ENCODE data around the gene KBTBD8.

Gene KBTBD8

DNA sequence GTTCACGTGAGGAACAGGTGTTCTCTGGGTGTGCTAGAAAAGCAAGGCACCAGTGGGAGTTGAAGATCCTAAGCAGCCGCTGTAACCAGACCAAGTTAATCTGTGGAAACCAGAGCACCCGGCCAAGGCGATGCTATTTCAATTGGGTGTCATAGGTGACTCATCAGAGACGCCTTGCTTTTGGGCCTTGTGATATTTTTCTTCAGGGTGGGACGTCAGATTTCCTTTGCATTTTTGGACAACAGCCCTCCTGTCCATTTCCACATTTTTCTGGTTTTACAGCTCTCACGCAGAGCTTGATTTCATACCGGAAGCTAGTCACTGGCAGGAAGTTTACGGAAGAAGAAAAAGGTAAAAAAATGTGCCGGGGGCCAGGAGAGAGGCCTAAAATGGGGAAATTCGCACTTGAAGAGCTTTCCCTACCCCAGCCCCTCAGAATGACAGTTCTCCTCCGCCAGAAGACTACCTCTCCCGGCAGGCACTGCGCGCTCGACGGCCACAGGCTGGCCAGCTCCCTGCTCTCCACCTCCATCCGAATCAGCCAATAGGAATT is 471 bp upstream of the KBTBD8 start:
- no peak for DNase-seq (ENCODE audit: low read depth in 2 of 2)

DNA sequence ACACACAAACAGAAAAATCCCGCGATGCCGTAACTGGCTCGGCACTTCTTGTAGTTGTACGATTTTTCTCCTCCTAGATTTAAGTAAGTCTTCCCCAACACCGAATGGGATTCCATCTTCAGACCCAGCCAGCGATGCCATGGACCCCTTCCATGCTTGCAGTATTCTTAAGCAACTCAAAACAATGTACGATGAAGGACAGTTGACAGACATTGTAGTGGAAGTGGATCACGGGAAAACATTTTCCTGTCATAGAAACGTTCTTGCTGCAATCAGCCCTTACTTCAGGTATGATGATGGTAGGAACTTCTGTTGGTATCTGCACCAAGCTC is 763 bp downstream of the KBTBD8 start:
- DNase-seq (ENCODE audit: low read depth in 2 of 2) = no peak

DNA sequence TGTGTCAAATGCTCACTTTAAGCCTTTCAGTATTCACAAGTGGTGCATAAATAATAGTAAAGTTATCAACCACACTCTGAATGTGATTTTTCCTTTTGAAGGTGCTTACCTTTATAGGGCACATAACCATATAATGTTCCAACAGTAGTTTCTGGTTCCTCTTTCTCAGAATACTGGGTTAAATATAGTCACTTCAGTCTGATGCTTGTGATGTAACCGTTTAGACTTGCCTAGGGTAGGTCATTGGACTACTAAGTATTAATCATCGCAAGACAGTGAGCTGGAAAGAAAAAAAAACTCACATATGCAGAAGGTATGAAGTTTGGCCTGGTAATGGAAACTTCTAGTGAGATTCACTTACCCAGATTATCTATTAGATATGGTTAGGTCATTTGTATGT is 1.9 kb downstream of the KBTBD8 start:
- DNase-seq (ENCODE audit: low read depth in 2 of 2) = no peak

DNA sequence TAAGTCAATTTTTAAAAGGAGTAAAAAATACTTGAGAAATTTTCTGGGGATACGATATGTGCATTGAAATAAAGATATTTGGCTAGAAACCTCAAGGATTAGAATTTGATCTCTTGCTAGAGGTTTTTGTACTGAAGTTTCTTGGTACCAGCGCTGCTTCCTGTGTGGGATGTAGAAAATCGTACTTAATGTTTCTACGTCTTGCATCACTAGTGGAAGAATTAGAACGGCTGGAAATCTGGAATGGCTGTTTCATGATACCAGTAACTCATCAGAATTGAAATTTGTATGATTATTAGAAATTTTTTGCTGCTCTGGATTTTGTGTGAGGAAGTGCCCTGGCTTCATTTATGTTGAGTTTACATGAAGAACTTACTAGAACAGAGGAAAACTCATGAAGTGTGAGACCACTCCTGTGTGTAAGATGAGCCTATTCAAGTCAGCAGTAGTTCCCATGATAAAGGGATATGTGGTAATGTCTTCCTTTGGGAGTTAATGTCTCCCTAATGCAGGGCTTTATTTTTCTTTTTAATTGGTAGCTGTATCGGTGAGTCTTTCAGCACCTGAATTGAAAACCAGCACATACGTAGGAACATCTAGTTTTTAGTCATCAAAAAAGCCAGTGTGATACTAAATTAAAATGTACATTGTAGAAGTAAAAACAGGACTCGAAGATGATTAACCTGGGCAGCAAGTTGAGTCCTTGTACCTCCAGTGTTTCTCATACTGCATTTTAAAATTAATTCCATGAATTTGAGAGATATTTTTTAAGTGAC is 3.2 kb downstream of the KBTBD8 start:
- DNase-seq (ENCODE audit: low read depth in 2 of 2) = no peak

DNA sequence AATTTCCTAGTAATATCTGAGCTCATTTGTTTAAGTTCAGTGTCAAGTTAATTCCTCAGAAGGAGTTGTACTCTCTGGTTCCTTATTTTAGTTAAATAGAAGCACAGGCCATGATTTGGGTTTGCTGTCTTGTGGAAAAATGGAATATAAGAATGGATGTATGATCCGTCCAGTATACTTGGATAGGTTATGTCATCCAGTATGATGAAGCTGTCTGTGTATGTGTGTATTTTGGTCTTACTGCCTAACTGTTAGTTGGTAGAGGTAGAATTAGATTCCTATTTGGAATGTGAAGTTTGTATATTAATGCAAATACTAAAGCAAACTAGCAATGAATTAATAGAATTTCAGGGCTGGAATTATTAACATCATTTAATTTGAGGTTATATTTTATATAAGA is 7.9 kb downstream of the KBTBD8 start:
- DNase-seq (ENCODE audit: low read depth in 2 of 2) = no peak

DNA sequence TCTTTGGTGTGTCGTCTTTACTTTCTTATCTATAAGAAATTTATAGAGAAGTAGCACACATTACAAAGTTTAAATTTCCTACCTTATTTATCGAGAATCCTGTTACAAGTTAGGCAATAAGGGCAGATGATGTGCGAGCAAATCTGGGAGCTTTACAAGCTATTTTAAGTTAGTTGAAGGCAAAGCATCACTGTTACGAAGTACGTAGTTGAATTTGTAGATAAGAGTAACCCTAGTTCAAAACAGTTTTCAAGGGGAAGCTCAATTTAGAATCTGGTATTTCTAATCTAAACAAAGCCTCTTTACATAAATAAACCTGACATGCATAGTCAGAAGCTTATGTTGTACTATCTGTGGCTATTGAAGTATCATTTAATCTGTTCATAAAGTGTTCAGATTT is 8.4 kb downstream of the KBTBD8 start:
- no peak for DNase-seq (ENCODE audit: low read depth in 2 of 2)

DNA sequence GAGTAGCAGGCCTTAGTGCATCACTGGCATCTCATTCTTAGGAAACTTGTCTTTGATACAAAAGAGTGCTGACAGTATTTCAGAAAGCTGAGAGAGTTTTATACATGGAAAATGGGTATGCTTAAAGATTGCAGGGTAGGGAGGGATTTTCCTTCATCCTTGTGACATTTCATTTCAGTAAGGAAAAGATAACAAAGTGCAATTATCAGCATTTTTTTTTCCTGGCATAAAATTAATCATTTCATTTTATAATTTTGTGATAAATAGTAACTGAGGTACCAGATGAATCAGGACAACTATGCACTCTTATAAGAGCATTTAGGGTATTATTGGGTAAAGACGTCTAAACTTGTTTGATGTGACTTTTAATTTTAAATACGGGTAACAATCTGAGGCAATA is 10.3 kb downstream of the KBTBD8 start:
- DNase-seq (ENCODE audit: low read depth in 2 of 2) = no peak

DNA sequence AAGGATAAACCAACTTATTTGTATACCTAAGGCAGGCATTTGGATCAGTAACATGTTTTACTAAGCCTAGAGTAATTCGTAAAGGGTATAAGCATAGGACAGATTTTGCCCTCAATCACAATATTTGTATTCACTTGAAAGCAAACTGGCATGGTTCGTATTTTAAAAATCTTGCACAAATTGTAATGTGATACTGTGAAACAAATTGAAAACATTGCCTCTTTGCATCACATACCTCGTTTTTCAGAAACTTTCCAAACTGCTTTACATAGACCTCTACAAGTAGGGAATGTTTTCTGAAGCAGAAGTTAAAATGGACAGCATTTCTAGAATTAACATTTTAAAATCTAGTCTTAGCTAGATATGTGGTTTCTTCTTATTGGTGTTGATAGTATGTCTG is 11.6 kb downstream of the KBTBD8 start:
- DNase-seq (ENCODE audit: low read depth in 2 of 2) = no peak

DNA sequence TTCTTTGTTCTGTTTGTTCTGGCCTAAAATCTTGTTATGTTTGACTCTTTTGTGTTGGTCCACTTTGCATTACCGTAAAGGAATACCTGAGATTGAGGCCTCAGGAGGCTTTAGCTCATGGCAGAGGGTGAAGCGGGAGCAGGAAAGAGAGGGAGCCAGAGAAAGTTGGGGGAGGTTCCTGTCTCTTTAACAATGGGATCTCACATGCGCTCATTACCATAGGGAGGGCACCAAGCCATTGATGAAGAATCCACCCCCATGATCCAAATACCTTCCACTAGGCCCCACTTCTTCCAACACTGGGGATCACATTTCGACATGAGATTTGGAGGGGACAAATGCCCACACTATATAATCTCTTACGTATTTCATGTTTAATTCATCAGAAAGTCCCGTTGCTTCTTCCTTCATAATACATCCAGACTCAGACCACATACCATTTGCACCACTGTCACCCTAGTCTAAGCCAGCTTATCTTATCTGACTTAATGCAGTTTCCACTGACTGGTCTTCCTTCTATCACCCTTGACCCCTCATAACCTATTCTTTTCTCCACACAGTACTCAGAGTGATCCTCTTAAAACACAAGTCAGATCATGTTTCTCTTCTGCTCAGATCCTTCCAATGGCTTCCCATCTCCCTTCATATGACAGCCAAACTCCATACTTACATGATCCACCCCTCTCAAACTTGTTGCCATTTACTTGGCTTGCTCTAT is 13.5 kb downstream of the KBTBD8 start:
- DNase-seq (ENCODE audit: low read depth in 2 of 2) = no peak

DNA sequence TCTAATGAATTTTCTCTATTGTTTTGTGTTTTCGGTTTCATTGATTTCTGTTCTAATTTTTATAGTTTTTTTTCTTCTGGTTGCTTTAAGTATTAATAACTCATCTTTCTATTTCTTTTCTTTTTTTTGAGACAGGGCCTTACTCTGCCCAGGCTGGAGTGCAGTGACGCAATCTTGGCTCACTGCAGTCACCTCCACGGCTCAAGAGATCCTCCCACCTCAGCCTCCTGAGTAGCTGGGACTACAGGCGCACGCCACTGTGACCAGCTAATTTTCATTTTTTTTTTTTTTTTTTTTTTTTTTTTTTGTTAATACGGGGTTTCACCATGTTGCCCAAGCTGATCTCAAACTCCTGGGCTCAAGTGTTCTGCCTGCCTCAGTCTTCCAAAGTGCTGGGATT is 14.5 kb downstream of the KBTBD8 start:
- no peak for DNase-seq (ENCODE audit: low read depth in 2 of 2)

DNA sequence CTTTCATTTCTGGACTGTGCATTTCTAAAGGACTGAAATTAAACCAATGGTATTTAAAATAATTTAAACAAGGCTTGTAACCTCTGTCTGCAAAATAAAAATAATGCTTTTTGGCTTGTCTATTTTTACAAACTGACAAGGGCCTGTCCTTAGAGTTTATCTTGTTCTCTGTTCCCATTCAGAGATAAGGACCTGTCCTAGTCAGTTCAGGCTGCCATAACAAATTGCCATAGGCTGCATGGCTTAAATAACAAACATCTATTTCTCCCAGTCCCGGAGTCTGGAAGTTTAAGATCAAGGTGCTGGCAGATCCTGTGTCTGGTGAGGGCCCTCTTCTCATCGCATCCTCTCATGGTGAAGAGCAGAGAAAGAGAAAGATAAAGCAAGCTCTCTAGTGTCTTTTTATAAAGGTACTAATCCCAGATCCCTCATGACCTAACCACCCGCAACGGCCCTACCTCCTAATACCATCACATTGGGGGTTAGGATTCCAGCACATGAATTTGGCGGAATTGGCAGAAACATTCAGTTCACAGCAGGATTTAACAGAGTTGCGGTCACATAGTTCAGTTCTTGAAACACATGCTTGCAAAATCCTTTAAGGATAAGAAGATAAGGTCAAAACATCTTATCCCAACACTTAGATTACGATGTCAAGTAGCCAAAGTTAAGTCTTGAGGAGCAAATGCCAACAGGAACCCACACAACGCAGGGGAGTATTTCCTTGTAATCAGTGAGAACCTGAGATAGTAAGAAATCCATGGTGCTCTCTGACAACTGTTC is 17.8 kb downstream of the KBTBD8 start:
- no peak for DNase-seq (ENCODE audit: low read depth in 2 of 2)

DNA sequence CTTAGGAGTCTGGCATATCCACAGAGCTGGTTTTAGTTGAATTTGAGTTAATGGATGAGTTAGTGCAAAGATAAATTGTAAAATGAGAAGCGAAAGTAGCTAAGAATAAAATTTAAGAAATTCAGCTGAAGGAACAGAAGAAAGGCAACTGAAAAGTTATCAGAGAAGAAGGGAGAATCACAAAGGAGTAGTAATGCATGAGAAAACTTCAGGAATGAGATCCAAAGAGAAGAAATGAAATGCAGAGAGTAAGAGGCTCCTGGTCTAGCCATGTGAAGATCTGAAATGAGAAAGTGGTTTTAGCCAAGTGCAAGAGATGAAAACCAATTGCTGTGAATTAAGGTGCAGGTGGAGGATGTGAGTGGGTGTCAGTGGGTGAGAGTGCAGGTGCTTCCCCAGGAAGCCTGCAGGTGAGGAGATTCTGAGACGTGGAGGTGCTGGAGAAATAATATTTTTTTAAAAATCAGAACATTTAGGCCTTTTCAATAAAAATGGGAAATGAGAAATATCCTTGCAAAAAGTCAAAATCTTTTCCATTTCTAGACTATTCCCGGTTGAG is 18.5 kb downstream of the KBTBD8 start:
- no peak for DNase-seq (ENCODE audit: low read depth in 2 of 2)

DNA sequence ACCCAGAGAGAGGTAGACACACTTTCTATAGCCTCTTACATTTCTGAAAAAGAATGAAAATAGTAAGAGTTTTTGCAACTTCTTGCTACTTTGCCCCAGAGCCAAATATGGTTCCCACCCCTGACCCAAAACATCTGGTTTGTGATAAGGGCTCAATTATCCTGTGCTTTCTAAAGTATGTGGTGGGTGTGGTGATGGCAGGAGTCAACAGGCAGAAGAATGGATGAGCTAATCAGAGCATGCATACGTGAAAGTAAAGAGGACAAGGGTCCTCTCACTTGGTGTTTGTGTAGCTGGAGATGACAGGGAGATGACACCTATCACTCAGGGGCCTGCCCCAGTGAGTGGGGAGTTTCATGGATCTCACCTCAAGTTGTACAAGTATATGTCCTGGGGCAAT is 19.1 kb downstream of the KBTBD8 start:
- no peak for DNase-seq (ENCODE audit: low read depth in 2 of 2)

DNA sequence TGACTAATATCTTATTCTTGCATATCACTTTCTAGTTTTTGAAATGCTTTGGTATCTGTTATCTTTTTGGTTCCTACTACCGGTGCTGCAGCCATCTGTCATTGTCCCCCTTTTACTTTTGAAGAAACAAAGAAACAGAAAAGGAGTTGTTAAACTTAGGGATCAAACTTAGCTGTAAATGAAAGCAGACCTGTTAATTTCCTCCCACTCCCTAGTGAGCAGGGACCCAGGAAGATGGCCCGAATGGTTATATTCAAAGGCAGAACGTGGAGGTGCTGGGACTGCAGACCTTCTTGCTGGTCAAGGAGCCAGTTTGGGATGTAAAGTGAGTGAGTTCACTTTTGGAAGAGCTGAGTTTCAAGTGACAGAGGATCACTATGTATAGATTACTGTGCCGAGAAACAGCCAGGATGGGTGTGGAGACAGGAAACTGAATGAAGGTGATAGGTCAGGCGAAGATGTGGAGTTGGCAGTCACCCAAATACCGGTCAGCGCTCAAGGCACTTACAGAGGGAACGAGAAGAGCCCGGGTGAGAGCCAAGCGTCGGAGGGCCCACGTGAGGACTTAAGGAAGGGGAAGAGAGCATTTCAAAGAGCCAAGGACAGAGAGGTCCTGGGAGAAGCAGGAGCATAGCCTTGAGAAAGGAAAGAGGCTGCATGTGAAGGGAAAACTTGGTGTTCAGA is 20.1 kb downstream of the KBTBD8 start:
- DNase-seq (ENCODE audit: low read depth in 2 of 2) = no peak

DNA sequence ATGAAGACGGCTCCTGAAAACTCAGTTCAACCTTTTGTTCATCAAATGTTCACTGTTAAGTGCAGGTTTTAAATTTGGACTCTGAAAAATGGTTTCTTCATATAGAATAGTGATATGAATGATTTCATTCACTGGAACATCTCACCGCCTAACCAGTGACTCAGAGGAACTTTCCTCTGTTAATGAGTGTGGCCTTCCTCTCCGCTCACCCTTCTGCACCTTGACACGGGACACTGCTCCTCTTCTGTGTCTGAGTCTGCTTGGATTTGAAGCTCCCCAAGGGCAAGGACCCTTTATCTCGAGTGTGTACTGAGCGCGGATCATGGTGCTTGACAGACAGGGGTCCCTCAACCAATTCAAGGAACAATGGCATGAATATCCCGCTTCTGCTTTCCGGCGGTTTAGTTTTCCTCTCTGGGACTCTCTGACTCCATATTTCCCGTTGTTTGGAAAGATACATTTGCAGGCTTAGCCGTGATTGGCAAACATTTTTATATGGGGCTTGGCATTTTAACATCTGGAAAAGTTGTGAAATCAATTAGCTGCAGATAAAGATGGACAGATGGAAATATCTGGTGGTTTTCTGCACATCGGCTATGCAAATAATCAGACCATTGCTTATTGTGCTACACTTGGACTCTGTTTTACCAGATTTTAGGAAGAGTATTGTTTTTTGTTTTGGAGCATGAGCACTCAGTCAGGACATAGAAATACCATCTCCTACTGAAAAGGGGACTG is 20.9 kb downstream of the KBTBD8 start:
- DNase-seq (ENCODE audit: low read depth in 2 of 2) = no peak

DNA sequence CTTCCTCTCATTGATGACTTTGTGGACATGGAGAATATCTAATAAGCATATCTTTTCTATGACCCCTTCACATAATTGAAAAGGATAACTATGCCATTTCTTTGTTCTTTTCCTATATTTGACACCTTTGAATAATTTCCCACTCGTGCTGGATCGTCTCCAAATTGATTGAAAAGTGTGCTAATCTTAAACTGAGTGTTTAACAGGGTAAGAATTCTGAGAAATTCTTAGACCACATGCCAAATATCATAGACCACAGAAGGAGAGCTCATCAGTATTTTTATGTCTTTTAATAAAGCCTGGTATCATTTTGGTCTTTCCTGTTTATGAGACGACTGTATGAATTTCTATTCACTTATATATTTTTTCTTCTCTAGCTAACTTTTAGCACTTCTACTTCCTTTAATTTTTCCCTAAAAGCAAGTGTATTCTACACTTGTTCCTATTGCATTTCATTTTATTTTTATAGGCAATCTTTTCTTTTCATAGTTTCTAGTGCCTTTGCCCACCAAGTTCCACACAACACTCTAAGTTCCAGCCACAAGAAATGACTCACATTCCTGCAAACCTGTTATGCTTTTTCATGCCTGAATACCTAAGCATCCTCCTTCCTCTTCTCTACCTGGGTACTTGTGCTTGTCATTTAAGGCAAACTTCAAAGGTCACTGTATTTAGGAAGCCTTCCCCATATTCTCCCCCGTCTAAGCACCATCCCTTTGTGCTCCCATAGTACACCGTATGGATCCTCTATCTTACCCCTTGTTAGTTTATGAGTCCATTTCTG is 30.1 kb downstream of the KBTBD8 start:
- no peak for DNase-seq (ENCODE audit: low read depth in 2 of 2)

DNA sequence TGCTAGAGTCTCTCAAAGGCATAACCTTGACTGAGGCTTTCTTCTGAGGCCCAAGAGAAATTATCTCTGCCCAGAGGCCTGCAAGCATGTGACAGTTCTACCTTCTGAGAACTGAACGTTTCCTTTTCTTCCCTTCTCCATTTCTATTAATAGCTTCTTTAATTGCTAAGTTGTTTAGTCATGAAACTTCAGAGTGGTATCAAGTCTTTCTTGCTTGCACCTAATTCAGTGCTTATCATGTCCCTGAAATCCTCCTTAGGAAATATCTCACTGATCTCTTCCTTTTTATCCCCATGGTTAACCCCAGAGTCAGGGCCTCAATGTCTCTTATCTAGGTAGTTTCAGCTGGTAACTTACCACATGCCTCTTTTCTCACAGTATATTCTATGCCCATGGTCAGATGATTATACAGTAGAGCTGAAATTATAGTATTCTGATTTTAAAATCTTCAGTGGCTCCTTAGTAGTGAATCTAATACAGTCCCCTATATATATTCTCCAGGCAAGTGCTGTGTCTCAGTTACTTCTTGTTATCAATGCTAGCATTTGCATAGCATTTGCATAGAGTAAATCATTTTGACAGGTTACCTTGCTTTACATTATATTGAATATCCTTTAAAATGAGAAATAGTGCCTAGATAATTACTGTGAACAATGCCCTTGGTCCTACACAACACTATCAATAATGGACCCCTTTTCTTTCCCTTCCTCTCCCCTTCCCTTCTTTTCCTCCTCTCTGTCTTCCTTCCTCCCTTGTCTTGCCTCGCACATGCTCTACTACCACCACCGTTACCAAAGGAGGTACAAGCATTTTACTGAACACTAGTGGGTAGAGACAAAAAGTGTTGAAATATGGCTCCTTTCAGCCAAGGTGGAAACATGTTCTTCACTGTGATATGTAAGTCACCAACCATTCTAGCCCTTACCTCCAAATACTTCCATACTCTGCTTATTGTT is 33.0 kb downstream of the KBTBD8 start:
- DNase-seq (ENCODE audit: low read depth in 2 of 2) = no peak

DNA sequence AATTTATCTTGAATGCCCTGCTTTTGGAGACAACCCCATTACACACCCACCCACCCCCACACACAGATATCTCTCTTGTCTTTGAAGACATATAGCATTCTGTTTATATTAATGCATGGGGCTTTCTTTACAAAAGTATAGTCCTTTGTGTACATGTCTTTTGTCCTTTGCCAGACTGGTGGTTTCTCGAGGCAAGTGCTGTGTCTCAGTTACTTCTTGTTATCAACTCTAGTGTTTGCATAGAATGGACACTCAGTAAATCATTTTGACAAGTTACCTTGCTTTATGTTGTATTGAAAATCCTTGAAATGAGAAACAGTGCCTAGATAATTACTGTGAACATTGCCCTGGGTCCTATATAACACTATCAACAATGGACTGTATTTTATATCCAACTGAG is 33.9 kb downstream of the KBTBD8 start:
- no peak for DNase-seq (ENCODE audit: low read depth in 2 of 2)

DNA sequence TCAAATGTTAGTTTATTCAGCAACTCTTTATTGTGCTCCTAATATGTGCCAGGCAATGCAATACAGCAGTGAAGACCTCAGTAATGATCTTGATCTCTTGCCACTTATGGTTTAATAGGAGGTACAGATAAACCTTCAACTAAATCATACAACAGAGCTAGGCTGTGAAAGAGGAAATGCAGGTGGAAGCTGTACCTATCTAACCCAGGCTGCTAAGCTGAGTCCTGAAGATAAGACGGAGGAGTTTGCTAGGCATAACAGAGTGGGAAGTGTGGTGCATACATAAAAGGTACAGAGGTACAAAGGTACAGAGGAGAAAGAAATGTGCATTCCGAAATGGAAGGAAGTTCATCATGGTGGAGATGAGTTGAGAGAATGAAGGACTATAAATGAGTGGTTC is 35.0 kb downstream of the KBTBD8 start:
- no peak for DNase-seq (ENCODE audit: low read depth in 2 of 2)

Data from stimulated activated CD8-positive, alpha-beta memory T cell treated with anti-CD3 and anti-CD28 coated beads, Interleukin-15, amount 100 ng/mL, for 4 hours (primary cell).